ENCODE results near the gene NEGR1. TPM values are rescaled to one million over a fixed set of nuclear protein-coding genes. Genes with fewer than 3 reads are reported as not detected.

Gene NEGR1
- total RNA-seq, 1 donor from 2014 or later, result 0.26 TPM

DNA sequence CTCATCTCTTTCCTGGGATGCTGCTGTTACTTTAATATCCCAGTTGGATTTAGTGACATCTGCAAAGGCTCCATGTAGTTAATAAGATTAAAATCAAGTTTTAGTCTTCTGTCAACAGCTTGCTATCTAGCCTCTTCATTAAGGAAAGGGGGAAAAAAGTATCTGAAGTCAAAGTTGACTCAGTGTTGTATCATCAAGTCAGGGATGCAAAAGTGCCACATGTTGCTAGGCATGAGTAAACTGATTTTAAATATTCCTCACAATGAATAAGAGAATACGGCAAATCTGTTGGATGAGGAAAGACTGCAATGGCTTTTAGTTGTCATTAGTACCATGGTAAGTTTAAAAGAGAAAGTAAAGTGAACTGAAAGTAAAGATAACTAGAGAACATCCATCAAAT, 818.3 kb downstream of the NEGR1 start:
- TF ChIP-seq, protein P1, sequence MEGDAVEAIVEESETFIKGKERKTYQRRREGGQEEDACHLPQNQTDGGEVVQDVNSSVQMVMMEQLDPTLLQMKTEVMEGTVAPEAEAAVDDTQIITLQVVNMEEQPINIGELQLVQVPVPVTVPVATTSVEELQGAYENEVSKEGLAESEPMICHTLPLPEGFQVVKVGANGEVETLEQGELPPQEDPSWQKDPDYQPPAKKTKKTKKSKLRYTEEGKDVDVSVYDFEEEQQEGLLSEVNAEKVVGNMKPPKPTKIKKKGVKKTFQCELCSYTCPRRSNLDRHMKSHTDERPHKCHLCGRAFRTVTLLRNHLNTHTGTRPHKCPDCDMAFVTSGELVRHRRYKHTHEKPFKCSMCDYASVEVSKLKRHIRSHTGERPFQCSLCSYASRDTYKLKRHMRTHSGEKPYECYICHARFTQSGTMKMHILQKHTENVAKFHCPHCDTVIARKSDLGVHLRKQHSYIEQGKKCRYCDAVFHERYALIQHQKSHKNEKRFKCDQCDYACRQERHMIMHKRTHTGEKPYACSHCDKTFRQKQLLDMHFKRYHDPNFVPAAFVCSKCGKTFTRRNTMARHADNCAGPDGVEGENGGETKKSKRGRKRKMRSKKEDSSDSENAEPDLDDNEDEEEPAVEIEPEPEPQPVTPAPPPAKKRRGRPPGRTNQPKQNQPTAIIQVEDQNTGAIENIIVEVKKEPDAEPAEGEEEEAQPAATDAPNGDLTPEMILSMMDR (IDR thresholded peaks at IDR 0.05; ENCODE audit: insufficient read depth, low read length, severe bottlenecking), result no peak
- Histone ChIP-seq H3K36me3 (ENCODE audit: control insufficient read depth, insufficient read depth, low read length) (no peaks in the 10 kb centered on the region), H3K27me3 (ENCODE audit: control insufficient read depth, insufficient read depth, low read length) (no peaks in the 10 kb centered on the region), H3K4me3 (ENCODE audit: low read depth, low read length) (no peak overlapping the region)
- DNase-seq (ENCODE audit: low read depth) (peak; percentile 19), FAIRE-seq (no peak)

- Histone ChIP-seq H3K27me3 (ENCODE audit: control insufficient read depth, insufficient read depth, low read length) (no peaks in the 10 kb centered on the region), H3K36me3 (ENCODE audit: control insufficient read depth, insufficient read depth, low read length) (no peaks in the 10 kb centered on the region), H3K4me3 (ENCODE audit: low read depth, low read length) (no peak overlapping the region)
- no peak for DNase-seq (ENCODE audit: low read depth)
- FAIRE-seq, result no peak
- TF ChIP-seq, protein P1 (IDR thresholded peaks at IDR 0.05; ENCODE audit: insufficient read depth, low read length, severe bottlenecking), result no peak
Observed at GRCh38 chr1:71463144-71463543, 819.2 kb downstream of the NEGR1 start.

GRCh38 chr1:71462247-71462646, 820.1 kb downstream of the NEGR1 start:
- Histone ChIP-seq H3K36me3 (ENCODE audit: control insufficient read depth, insufficient read depth, low read length) (no peaks in the 10 kb centered on the region), H3K27me3 (ENCODE audit: control insufficient read depth, insufficient read depth, low read length) (no peaks in the 10 kb centered on the region), H3K4me3 (ENCODE audit: low read depth, low read length) (no peak overlapping the region)
- DNase-seq (ENCODE audit: low read depth) (no peak), FAIRE-seq (no peak)
- TF ChIP-seq, protein P1 (IDR thresholded peaks at IDR 0.05; ENCODE audit: insufficient read depth, low read length, severe bottlenecking), result no peak

- DNase-seq (ENCODE audit: low read depth) (no peak), FAIRE-seq (no peak)
- Histone ChIP-seq H3K36me3 (ENCODE audit: control insufficient read depth, insufficient read depth, low read length) (no peaks in the 10 kb centered on the region), H3K27me3 (ENCODE audit: control insufficient read depth, insufficient read depth, low read length) (no peaks in the 10 kb centered on the region), H3K4me3 (ENCODE audit: low read depth, low read length) (no peak overlapping the region)
- TF ChIP-seq, protein P1 (IDR thresholded peaks at IDR 0.05; ENCODE audit: insufficient read depth, low read length, severe bottlenecking), result no peak
Observed at GRCh38 chr1:71461416-71461815, 820.9 kb downstream of the NEGR1 start.

- Histone ChIP-seq H3K4me3 (ENCODE audit: low read depth, low read length) (no peak overlapping the region), H3K36me3 (ENCODE audit: control insufficient read depth, insufficient read depth, low read length) (no peaks in the 10 kb centered on the region), H3K27me3 (ENCODE audit: control insufficient read depth, insufficient read depth, low read length) (no peaks in the 10 kb centered on the region)
- TF ChIP-seq, protein P1 (IDR thresholded peaks at IDR 0.05; ENCODE audit: insufficient read depth, low read length, severe bottlenecking), result no peak
- DNase-seq (ENCODE audit: low read depth) (no peak), FAIRE-seq (no peak)
Observed at GRCh38 chr1:71448444-71448843, 833.9 kb downstream of the NEGR1 start.

DNA sequence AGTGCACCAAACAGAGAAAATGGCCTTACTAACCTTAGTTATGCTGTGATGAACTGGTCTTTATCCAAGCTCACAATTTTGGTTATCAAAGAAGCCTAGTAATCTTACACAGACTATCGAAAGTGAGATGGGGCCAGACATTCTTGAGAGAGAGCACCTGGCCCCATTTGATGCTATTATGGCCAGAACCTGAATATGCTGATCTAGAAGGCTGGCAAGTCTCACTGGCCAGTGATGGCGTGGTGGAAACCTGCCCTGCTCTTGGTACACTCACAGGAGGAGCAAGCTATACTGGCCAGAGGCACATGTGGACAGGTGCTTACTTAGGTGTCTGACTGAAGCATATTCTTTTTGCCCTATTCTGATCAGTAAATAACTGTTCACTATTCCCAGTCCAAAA, 843.7 kb downstream of the NEGR1 start:
- no peaks in the 10 kb centered on the region for H3K36me3 ChIP-seq (ENCODE audit: control insufficient read depth, insufficient read depth, low read length)
- no peaks in the 10 kb centered on the region for H3K27me3 ChIP-seq (ENCODE audit: control insufficient read depth, insufficient read depth, low read length)
- peak; percentile 62 for FAIRE-seq
- DNase-seq (ENCODE audit: low read depth), result no peak
- TF ChIP-seq, protein P1 (IDR thresholded peaks at IDR 0.05; ENCODE audit: insufficient read depth, low read length, severe bottlenecking), result no peak
- H3K4me3 ChIP-seq (ENCODE audit: low read depth, low read length), result no peak overlapping the region
